Hypothalamus (tissue), 51 donors: ENCODE results near the gene MAGI1.

Experiments used
- DNase-seq, 51 donors: peaks; one replicate each; lab custom pipeline; 2025; lab: John Stamatoyannopoulos, UW

MAGI1 gene

GRCh38 chr3:65855370-65856100 lies 183.2 kb downstream of the MAGI1 start:
- DNase-seq, result no peak

- DNase-seq, result no peak
Observed at GRCh38 chr3:65854606-65855304, 184.0 kb downstream of the MAGI1 start.

- no peak for DNase-seq
Observed at GRCh38 chr3:65851827-65852226, 186.9 kb downstream of the MAGI1 start.

- no peak for DNase-seq
Observed at GRCh38 chr3:65850261-65850660, 188.5 kb downstream of the MAGI1 start.

GRCh38 chr3:65848024-65848423 lies 190.7 kb downstream of the MAGI1 start:
- no peak for DNase-seq

- no peak for DNase-seq
Observed at GRCh38 chr3:65846936-65847335, 191.8 kb downstream of the MAGI1 start.

GRCh38 chr3:65844370-65844769 lies 194.3 kb downstream of the MAGI1 start:
- no peak for DNase-seq

- DNase-seq, result no peak
Observed at GRCh38 chr3:65843732-65844131, 195.0 kb downstream of the MAGI1 start.

GRCh38 chr3:65837604-65838003 lies 201.1 kb downstream of the MAGI1 start:
- no peak for DNase-seq

- no peak for DNase-seq
Observed at GRCh38 chr3:65836047-65836446, 202.7 kb downstream of the MAGI1 start.

- no peak for DNase-seq
Observed at GRCh38 chr3:65833761-65834505, 204.8 kb downstream of the MAGI1 start.

- DNase-seq, result no peak
Observed at GRCh38 chr3:65831733-65832425, 206.8 kb downstream of the MAGI1 start.

- DNase-seq, result no peak
Observed at GRCh38 chr3:65830948-65831732, 207.6 kb downstream of the MAGI1 start.

- DNase-seq, result no peak
Observed at GRCh38 chr3:65829228-65829627, 209.5 kb downstream of the MAGI1 start.

- DNase-seq, result peak in 1 of 51 donors; percentile 3
Observed at GRCh38 chr3:65828706-65829105, 210.0 kb downstream of the MAGI1 start.

- no peak for DNase-seq
Observed at GRCh38 chr3:65827076-65827475, 211.6 kb downstream of the MAGI1 start.

GRCh38 chr3:65824166-65824565 lies 214.6 kb downstream of the MAGI1 start:
- no peak for DNase-seq

- no peak for DNase-seq
Observed at GRCh38 chr3:65820600-65820999, 218.1 kb downstream of the MAGI1 start.

- no peak for DNase-seq
Observed at GRCh38 chr3:65819896-65820295, 218.8 kb downstream of the MAGI1 start.

GRCh38 chr3:65817553-65818126 lies 221.1 kb downstream of the MAGI1 start:
- no peak for DNase-seq
